Globus pallidus (tissue), 1 donor: ENCODE data around the gene FCAMR.

Experiments used
- DNase-seq: peaks from one replicate; pipeline ENCODE4 v3.0.0-alpha.2; 2015; ENCODE audit warnings: low spot score

The FCAMR gene

DNA sequence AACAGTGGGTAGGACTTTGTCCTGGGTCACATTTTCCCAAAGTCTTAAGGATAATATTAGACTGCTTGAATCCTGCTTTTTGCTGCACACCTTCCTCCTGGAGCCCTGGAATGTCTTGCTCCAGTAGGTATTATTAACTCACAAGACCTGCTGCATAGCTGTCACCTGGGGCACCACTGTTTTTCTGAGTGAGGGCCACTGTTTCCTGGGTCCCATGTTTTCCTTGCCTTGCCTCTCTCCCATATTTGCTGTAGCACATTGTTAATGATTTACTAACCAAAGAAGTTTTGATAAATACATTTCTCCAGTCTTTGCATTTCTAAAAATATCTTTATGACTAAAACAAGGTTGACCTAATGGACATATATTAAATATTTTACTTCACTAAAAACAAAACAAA lies 22.5 kb upstream of the FCAMR start:
- DNase-seq: no peak

DNA sequence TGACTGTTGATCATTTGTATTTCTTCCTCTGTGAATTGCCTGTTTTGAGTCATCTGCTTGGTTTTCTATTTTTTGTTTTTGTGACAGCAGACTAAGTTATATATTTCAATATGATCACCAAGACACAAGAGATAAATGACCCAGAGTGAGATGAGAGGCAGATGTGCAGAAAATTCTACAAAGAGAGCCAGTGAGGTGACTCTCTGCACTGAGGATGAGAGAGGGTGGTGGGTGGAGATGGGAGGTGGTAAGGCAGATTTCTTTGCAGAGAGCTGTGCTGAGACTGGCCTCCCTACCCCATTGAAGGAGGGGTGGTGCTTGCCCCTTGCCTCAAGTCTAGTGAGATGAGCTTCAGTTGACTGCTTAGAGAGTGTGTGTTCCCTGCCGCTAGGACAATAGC lies 17.6 kb upstream of the FCAMR start:
- DNase-seq: no peak

DNA sequence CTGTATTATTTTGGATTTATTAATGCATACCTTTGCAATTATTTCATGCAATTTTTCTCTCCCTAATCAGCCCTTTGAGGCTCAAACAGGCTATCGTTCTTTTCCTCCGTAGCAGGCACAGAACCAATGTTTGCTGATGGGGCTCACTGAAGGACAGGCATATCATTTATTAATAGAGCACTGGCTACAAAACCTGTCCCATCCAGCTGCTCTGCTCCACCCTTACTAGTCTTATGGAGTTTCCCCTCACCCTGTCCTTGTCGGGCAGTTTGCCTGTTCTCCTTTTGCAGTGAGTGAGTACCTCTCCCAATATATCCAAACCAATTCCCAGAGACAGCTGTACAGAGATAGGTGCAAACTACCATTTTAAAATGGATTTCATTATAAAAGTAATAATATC lies 16.6 kb upstream of the FCAMR start:
- DNase-seq: no peak

DNA sequence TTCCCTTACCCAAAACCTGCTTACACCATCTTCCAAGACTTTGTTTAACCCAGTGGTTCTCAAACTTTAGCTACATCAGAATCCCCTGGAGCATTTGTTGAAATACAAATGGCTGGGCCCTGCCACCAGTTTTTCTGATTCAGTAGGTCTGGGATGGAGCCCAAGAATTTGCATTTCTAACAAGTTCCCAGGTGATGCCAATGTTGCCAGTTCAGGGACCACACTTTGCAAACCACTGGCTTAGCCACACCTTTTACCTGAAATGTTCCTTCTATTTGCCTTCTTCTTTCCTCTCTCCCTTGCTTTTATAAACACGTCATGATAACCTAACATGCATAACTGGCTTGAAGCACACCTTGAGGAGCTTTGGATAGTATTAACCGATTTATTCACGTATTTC lies 16.1 kb upstream of the FCAMR start:
- no peak for DNase-seq

DNA sequence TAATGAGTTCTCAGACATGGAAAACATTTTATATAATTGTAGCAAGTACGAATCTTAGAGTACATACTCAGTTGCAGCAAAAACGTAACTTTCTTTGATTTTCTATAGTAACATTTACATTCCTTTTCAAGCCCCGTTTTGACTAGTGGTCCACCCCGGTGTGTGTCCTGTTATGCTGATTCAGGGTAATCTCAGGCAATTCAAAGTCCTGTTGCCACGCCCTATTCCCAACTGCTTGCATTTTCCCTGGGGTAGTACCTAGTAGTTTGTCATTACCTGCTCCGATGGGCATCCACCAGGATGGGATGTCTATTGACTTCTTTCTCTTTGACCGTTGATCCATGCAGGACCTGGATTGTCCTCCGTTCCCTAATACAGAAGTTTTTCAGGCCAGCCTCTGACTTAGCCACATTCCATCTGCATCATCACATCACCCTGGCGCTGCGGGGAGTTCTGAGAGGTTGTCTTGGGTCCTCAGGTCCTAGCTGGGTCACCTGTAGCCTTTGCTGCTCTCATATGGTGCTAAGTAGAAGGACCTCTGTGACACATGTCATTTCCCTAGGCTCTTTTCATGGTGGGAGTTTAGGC lies 15.0 kb upstream of the FCAMR start:
- DNase-seq: no peak

DNA sequence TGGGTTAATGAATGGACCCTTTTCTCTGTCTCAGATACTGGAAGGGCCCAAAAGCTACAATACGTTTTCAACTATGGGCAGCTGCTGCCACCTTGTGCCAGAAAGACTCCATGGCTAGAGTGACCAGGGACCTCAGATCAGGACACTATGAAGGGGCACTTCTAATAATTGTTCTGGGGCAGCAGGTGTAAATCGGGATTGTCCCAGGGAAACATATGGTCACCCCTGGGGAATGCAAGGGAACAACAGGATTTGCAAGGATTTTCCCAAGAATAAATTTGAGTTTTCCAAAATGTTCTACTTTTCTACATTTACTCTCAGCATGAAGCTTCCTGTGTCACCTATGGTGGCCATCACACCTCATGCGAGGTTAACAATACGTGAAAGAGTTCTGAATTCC lies 12.0 kb upstream of the FCAMR start:
- DNase-seq: peak; percentile 70

DNA sequence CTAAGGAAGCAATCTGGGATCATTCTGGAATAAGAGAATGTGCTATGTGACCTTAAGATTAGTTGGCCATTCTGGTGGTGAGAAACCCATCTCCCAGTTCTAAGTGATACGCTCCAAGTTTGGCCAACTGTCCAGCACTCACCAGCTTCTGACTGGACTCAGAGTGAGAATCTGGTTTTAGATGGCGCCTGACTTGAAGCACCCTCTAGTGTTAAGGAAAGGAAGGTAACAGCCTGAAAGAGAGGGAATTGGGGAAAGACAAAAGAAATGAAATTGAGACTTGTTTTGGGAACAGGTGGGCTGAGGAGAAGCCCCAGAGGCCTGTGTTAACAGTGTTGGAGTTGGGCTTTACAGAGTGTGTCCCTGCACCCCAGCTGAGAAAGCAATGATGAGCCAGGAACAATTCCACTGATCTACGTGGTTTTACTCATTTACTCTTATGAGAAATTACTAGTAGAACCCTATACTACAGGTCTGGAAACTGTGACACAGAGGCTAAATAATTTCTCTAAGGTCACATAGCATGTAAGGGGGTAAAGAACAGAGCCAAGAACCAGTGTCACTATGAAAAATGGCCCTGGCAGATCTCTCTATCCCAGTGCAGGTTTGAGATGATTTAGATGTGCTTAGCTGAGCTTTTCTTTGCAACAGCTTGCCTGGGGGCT lies 9.3 kb upstream of the FCAMR start:
- DNase-seq: no peak

DNA sequence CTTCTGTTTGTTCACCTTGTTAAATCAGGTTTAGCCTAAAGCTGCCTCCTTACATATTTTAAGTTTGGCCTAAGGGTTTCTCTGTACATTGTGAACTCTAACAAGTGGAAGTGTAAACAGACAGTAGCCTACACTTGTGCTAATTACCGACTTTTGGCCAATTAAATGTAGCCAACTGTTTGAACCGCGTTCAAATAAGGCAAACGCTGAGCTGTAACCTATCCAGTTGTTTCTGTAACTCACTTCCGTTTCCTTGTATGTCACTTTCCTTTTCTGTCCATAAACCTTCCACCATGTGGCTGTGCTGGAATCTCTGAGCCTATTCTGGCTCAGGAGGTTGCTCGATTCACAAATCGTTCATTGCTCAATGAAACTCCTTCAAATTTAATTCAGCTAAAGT lies 8.0 kb upstream of the FCAMR start:
- DNase-seq: no peak

DNA sequence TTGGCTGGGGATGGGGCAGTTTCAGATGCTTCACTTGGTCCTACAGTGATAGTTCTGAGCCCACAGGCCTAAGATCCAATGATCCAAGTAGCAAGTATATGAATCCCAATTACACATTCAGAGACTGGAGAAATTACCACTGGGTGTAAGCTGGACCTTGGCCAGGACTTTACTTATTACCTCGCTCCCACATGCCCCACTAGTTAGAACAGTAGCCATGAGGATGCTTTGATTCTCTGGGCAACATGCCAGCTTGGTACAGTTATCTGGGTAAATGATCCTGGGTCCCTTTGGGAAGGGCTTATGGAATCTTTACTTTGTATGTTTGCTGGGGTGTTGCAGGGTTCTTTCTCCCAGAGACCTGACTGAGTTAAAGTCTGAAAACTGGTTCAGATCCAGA lies 5.0 kb upstream of the FCAMR start:
- no peak for DNase-seq

DNA sequence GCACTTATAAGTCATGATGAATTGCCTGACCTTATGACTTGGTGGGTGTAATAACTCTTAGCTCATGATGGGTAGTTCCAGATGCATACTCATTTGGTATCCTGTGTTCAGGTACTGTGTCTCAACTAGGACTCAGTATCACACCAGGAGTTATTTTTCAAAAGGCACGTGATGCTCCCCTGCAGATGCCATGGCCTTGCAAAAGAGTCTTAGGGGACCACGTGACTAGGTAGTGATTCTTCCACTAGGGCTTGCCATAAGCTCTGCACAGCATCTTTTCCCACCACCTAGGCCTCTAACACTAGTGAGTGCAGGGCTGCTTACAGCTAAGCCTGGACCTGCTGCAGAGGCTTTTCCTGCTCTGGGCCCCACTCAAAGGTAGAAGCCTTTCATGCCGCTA lies 3.9 kb upstream of the FCAMR start:
- DNase-seq: no peak

DNA sequence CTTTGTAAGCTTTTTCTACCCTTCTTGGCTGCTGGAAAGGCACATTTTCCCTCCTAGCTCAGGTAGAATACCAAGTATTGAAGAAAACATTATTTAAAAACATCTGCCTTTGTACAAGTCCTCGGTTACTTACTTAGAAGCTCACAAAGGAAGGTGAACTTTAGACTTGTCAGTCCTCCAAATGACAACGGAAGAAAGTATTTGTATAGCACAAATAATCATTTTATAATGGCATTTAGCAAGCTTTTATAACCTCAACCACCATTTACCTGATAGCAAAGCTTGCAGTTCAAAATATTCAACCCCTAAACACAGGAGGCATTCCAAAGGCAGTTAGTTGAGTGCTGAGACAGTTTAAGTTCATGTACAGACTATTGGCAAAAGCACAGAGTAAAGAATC lies 2.5 kb upstream of the FCAMR start:
- DNase-seq: no peak

DNA sequence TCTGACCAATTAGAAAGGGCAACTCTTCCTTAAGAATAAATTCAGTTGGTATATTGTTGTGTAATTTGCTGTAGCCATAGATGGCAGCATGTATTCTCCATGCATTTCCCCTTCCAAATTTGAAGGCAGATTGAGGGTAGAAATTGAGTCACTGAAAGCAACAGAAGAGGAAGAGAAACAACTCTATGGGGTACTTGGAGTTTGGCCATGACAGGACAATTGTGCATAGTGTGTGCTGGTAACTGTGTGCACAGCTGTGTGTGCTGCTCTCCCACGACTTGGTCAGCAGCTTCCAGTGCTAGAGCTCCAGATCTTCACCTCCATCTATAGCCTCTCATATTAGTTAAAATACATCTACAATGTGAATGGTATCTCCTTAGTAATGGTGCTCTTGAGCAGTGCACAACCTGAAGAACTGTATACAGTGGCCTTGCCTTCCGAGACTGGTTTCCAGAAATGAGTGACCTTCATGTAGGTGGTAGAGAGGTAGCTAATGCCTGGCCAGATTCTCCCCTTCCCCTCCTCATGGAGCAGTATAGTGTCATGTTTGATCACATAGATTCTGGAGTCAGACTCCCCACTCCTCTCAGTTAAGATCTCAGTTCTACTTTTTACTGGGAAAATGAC lies 882 bp upstream of the FCAMR start:
- DNase-seq: peak; percentile 26

DNA sequence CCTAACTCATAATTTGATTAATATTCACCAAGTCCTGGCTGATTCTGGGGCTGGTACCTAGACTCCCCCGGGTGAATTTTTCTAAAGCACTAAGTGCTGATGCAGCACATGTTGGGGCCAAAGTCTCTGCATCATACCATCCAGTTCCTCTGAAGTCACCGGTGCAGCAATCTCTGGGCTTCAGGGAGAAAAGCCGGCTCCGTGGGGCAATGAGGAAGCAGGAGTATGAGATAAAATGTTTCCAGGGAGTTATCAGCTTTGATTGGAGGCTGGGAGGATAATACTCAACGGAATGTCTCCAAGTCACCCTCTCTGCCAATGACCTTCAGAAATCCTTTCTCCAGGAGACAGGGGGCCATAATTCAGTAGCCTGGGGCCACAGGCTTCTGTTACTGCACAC lies 1.2 kb downstream of the FCAMR start:
- no peak for DNase-seq

DNA sequence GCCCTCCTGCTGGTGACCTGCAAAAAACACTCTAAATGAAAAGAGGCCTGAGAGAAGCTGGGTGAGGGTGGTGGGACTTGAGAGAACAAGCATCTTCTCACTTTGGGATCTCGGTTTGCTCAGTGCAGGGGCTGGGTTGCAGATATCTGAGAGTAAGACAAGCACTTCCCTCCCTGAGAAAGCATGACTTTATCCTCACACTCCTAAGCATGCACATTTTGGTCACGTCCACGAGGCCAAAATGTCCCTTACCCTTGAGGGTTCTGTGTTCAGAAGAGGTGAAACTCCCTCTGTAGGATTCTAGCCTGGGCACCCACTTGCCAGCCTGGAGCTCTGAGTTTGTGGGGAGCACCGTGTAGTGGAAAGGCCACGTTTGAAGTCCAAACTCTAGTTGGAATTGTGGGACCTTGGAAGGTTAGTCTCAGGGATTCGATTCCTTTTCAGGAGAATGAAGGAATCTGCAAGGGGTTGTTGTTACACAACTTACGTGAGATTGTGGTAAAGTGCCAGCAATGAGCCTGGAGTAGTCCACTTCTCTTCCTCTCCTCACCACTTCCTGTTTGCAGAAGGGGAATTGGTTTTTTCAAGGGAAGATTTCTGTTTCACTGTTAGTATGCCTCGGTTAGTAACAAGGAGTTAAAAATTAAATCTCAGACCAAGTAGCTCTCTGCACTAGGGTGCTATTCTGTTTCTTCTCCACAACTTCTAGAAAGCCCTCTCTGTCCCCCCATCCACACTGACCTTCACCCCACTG lies 3.0 kb downstream of the FCAMR start:
- peak; percentile 47 for DNase-seq

DNA sequence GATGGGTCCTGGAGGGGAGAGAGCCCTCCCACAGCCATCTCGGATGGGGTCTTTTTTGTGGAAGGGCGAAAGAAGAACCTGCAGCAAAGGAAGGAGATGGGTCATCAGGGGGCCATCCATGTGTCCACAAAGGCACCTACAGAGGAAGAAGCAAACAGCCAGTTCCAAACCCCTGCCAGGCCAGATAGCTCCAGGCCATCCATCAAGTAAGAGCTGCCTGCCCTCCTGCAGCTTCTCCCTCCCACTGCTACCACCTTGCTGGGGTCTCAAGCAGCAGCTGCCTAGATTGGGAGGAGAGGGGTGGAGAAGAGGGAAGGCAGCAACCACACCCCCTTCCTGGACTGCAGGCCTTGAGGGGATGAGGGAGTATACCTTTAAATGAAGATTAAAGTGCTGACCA lies 4.5 kb downstream of the FCAMR start:
- no peak for DNase-seq

DNA sequence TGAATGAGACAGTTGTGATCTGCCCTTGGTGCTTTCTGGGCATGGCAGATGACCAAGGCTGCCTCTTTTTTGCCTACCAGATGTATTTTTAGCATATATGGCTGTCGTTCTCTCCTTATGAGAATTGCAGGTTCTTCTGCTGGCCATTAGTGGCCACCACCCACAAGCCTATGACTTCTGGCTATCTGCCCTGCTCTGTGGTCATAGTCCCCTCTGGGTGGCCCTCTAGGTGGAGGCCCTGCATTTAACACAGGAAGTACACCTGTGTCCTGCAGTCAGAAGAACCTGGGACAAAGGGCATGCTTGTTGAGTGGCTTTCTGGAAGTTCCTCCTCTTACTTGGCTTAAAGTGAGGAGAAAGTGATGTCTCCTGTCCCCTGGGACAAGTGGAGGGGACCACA lies 6.5 kb downstream of the FCAMR start:
- DNase-seq: no peak

DNA sequence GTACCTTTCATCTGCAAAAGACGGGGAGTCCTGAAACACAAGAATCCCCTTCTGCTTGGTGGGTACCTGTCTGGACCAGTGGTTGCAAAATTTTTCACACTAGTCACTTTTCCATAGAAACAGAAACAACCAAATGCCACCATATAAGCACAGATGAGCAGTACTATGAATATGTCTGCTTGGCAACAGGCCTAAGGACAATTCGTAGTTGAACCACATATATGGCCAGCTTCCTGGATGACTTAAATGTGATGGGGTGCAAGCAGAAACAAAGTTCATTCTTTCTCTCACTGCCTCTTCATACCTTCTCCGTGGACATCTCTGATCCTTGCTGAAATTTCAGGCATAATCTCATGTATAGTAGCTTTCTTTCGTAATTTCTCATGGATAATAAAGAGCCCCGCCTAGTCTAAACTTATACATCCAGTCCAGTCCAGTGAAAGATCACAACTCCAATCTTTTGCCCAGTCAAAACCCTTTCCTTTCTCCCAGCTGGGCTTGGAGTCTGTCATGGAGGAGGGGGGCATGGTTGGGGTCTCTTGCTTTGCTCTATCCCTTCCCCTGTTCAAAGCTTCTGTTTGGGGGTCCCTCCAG lies 7.0 kb downstream of the FCAMR start:
- no peak for DNase-seq

DNA sequence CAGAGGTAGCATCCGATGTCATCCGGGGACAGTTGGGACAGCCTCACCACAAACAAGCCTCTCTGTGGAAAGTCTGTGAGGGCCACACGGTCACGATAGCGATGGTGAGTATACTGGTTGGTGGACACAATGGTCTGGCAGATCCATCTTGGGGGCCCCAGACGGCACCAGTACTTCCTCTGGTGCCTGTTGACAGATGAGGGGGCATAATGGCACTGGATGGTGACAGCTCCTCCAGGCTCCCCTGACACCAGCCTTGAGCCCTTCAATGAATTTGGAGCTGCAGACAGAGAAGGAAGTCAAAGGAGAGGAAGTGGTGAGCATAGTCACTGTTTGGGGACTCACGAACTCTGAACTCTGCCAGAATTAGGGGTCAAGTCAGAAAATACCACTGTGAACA lies 8.0 kb downstream of the FCAMR start:
- DNase-seq: no peak

DNA sequence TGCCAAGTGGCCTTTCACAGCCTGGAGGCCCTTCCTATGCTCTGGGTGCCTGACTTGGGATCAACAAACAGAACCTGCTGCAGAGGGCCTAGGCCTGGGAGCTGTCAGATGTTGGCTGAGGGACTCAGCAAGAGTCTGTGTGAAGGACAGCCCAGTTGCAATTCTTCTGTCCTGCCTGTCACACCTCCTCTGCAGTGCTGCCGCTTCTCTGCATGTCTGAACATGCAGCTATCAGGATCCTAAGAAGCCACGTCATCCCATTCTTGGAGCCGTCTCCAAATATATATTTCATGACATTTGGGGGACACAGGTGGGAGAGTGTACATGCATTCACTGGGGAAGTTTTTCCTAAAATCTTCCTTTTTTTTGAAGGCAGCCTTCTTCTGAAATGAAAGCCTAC lies 8.6 kb downstream of the FCAMR start:
- no peak for DNase-seq

DNA sequence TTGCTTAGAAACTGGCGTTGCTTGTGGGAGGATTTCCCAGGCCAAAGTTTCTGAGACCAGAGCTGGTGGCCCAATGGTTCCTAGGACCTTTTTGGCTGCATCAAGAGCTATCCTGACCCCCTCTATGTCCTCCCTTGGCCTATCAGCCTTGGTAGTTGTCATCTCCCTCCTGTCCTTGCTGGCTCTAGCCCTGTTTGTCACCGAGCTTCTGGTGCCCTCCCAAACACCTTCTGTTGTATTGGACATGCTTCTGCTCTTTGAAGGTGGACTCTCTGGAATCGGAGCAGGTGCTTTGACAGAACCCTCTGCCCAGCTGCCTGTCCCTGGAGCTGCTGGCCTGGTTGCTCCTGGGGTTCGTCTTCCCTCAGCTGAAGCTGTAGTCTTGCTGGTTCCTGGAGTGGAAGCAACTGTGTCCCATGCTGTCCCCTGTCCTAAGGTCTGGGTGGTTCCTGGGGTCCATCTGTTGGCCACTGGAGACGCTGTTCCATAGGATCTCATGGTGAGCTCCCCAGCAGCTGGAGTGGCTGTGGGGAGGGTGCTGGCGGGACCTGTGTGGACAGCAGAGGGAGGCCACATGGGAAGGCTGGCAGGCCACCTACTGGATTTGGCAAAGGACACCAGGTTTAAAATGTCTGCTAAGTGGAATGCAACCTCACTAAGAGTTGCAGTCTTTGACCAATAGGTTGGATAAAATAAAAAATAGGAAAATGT lies 9.4 kb downstream of the FCAMR start:
- DNase-seq: no peak

DNA sequence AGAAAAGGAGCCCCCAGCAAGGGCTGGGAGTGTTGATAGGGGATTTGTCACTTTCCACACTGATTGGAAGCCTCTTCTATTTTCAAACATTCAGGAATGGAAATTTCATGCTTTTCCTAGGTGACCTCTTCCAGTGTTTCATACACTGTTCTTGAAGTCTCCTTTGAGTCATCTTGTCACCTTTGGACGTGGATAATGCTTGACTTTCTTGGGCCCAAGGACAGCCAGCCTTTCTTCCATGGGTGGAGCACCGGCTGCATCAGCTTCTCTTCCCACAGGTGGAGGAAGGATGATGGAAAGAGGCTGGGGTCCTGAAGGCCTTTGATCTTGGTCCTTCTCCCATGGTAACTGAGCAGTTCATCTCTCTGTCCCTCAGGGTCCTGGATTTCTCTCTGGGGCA lies 12.1 kb downstream of the FCAMR start:
- DNase-seq: no peak

DNA sequence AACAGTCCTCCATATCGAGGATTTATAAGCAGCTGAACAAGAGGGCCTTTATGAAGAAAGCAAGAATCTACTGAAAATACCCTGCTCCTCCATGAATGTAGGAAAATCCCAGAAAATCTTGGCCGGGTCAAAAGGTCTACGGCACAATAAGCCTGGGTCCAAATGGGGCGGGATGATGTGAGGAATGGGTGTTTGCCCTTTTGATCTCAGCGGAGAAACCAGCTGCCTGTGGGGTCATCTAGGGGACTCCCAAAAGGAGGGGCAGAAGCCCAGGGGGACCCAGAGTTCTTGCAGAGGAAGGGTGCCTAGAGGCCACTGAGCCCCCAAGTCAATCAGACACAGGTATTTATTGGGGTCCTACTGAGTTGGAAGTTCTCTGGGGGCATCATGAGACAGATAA lies 12.6 kb downstream of the FCAMR start:
- no peak for DNase-seq
